ENCODE data around the gene UGGT1.
A peak's percentile ranks its signal among the peaks of the same experiment; 100 is the strongest.

The UGGT1 gene, protein sequence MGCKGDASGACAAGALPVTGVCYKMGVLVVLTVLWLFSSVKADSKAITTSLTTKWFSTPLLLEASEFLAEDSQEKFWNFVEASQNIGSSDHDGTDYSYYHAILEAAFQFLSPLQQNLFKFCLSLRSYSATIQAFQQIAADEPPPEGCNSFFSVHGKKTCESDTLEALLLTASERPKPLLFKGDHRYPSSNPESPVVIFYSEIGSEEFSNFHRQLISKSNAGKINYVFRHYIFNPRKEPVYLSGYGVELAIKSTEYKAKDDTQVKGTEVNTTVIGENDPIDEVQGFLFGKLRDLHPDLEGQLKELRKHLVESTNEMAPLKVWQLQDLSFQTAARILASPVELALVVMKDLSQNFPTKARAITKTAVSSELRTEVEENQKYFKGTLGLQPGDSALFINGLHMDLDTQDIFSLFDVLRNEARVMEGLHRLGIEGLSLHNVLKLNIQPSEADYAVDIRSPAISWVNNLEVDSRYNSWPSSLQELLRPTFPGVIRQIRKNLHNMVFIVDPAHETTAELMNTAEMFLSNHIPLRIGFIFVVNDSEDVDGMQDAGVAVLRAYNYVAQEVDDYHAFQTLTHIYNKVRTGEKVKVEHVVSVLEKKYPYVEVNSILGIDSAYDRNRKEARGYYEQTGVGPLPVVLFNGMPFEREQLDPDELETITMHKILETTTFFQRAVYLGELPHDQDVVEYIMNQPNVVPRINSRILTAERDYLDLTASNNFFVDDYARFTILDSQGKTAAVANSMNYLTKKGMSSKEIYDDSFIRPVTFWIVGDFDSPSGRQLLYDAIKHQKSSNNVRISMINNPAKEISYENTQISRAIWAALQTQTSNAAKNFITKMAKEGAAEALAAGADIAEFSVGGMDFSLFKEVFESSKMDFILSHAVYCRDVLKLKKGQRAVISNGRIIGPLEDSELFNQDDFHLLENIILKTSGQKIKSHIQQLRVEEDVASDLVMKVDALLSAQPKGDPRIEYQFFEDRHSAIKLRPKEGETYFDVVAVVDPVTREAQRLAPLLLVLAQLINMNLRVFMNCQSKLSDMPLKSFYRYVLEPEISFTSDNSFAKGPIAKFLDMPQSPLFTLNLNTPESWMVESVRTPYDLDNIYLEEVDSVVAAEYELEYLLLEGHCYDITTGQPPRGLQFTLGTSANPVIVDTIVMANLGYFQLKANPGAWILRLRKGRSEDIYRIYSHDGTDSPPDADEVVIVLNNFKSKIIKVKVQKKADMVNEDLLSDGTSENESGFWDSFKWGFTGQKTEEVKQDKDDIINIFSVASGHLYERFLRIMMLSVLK (N-terminal part only)

DNA sequence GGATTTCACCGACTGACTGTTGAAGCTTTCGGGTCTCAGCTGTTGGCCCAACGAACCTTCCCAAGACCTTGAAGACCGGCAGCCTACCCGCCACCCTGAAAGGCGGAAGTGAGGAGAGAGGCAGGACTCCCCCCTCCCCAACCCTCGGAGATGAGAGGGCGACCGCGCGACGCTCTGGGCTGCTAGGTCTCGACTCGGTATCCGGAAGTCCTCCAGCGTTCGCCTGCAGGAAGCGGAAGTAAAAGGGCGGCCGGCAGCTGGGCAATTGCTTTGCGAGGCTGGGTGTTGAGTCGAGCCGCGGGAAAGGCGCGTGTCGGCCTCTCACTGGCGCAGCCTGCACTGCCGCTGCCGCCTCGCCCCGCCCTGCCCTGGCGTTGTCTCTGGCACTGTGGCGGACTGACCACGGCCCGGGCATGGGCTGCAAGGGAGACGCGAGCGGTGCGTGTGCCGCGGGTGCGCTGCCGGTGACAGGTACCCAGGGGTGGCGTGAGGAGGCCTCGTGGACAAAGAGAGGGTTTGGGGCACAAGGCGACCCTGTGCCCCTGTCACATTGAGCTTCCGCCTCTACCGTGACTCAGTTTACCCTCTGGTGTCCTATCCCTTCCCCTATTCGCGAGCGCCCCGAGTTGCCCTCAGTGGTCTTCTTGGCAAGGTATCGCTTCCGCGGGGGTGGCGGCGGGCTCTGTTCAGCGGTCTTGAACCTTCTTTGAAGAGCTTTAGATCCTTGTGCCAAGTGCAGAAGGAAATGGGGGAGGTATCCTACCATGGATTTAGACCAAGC is at the start of gene UGGT1:
Gene UGGT1, plus strand, starts transcription at position 256 of the 781 bp plus-strand sequence. Its CDS starts 158 bp downstream, at position 414.
- DNase-seq, result peak; percentile 77 to 97

DNA sequence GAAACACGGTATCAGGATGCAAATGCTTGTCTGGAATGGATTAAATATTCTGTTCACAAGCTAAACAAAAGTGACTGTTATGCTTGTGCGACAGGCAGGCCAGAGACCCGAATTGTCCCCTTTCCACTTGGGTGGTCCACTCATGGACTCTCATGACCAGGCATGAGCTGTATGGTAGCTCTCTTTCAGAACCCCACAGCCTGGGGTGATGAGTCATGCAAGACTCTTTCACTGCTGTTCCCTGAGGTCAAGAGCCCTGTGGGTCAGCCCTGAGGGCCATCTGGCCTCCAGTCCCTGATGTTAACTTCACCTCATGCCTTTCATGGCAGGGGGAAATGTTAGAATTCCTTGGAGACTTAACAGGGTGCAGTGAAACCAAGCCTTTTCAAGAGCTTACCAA is 49.4 kb upstream of the UGGT1 start:
- no peak for DNase-seq

DNA sequence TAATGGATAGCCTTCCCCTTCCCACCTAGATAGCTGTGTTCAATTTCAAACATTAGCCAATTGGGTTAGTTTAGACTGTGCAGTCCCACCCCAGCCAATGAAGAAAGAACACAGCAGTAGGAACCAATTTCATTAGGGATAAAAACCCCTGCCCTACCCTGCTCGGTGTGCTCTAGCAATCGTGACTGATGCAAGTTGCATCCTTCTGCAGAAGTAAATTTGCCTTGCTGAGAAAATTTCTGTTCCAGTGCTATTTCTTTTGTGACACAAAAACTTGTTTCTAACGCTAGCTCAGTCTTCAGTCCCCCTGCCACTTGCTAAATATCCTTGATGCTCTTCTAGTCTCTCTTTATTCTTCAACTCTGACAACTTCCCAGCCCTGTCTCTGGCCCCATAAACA is 48.0 kb upstream of the UGGT1 start:
- no peak for DNase-seq

DNA sequence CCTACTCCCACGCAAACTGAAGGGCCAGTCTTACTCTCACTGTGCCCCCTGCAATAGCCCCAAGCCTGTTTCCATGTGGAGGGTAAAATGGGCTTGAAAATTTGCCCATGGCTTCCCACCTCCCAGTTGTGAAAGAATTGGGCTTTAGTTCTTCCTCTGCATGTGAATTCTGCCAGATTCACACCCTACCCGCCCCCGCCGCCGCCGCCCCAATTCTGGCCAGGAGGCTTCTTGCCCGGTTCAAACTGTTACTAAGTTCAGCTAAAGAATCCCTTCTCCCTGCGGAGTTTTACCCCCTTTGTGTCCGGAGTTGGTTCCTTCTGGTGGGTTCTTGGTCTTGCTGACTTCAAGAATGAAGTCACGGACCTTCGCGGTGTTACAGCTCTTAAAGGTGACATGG is 37.7 kb upstream of the UGGT1 start:
- DNase-seq, result no peak

DNA sequence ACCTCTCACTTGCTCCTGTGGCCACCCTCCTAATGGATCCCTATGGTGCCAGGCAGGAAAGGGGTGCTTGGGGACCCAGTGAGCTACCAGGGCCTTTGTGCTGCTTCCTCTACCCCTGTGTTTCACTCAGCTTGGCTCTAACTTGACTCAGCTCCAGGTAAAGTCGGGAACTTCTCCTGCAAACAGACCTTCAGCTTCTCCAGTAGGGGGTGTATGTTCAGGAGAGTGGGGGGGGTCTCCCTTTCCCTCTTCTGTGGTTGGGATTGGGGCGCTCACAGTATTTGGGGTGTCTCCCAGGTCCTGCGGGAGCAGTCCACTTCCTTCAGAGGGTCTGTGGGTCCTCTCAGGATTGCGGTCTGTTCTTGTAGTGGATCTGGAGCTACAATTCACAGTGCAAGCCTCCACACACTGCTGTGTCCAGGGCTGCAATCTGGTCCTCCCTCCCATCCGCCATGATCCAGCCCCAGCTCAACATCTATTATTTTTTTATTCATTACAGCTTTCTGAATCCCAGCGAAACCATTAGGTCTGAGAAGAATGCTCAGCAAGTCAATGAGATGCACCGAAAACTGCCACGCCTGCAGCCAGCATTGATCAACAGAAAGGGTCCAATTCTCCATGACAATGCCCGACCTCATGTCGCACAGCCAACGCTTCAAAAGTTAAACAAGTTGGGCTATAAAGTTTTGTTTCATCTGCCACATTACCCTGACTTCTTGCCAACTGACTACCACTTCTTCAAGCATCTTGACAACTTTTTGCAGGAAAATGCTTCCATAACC is 36.7 kb upstream of the UGGT1 start:
- DNase-seq, result no peak

DNA sequence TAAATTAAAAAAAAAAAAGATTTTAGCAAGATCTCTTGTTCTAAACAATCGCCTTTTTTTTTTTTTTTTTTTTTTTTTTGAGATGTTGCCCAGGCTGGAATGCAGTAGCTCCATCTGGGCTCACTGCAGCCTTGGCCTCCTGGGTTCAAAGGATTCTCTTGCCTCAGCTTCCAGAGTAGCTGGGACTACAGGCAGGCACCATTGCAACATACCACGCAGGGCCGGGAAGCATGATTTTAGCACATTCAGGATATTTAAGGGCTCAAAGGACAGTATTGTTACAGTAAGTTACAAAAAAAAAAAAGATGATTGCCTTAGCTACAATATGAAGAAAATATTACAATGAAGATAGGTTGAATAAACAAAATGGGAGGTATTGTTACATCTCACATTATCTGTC is 33.7 kb upstream of the UGGT1 start:
- no peak for DNase-seq

DNA sequence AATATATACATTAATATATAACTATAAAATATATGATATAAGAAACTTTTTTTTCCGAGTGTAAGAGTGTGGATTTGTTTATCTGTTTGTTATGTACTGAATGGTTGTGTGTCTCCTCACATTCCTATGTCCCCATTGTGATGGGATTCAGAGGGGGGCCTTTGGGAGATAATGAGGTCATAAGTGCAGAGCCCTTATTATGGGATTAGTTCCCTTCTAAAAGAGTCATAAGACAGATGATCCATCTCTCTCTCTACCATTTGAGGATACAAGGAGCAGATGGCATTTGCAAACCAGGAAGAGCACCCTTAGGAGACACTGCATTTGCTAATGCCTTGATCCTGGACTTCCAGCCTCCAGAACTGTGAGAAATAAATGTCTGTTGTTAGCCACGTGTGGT is 32.9 kb upstream of the UGGT1 start:
- DNase-seq, result no peak

DNA sequence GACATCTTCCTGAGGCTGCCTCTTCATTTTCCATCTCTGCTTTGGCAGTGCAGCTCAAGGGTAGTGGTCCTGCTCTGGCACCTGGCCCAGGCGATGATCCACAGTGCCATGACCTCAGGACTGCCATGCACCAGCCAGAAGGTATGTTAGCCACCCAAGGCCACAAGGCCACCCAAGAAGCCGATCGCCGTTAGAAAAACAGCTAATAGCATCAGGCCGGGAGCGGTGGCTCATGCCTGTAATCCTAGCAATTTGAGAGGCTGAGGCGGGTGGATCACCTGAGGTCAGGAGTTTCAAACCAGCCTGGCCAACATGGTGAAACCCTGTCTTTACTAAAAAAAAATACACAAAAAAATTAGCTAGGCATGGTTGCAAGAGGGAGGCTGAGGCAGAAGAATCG is 28.4 kb upstream of the UGGT1 start:
- DNase-seq, result no peak

DNA sequence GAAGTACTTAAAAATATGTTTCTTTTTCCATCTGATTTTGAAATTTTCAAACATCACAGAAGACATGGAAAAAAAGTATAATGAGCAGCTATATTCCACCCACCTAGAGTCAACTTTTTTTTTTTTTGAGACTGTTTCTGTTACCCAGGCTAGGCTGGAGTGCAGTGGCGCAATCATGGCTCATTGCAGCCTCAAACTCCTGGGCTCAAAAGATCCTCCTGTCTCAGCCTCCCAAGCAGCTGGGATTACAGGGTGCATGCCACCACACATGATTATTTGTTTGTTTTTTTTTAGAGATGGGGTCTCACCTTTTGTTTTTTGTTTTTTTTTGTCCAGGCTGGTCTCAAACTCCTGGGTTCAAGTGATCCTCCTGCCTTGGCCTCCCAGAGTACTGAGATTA is 26.6 kb upstream of the UGGT1 start:
- DNase-seq, result no peak

DNA sequence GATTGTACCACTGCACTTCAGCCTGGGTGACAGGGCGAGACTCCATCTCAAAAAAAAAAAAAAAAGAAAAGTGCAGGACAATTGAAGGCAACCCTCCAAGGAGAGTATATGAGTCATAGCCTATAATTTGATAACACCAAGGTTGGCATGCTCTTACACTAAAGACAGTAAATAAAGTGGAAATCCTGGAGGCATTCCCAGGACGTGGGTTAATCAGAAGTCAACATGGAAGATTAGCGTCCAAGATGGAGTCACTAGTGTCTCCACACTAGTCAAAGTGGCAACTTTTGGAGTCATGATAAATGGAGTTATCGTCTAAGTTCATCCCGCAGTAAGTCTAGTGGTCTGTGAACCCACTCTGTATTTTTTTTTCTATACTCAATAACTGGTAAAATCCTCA is 21.2 kb upstream of the UGGT1 start:
- DNase-seq, result no peak

DNA sequence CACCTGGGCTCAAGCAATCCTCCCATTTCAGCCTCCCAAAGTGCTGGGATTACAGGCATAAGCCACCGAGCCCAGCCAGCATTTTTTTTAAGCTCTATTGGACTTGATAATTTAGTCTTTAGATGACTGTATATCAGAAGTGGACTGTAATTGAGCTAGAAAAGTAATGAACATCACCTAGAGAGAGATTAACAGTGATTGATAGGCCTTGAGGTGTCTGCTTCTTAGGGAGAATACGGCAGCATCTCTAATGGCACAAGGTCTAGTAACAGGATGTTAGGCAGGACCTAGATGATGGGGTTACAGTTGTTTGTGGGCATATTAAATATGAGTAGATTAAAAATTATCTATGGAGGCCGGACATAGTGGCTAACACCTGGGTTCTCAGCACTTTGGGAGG is 17.7 kb upstream of the UGGT1 start:
- DNase-seq, result no peak

DNA sequence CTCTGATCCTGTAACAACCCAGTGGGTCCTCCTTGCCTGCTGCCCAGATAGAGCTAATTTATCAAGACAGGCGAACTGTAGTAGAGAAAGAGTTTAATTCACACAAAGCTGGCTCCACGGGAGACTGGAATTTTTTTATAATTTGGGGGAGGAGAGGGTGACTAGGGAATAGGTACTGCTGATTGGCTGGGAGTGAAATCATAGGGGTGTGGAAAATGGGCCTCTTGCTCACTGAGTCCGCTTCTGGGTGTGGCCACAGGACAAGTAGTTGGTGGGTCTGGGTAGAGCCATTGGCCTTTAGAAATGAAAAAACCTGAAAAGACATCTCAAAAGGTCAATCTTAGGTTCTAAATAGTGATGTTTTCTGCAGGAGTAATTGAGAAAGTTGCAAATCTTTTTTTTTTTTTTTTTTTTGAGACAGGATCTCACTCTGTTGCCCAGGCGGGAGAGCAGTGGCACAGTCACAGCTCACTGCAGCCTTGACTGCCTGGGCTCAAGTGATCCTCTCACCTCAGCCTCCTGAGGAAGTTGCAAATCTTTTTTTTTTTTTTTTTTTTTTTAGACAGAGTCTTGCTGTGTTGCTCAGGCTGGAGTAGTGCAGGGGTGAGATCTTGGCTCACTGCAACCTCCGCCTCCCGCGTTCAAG is 14.4 kb upstream of the UGGT1 start:
- no peak for DNase-seq

DNA sequence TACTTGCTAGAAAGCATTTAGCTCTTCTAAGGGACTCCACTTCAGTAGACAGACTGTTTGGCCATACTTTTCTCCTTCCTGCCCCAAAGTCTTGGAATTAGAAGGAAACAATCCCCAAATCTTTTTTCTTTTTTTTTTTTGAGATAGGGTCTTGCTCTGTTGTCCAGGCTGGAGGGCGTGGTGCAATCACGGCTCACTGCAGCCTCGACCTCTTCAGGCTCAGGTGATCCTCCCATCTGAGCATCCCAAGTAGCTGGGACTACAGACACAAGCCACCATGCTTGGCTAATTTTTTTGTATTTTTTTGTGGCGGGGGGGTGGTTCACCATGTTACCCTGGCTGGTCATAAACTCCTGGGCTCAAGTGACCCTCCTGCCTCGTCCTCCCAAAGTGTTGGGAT is 6.2 kb upstream of the UGGT1 start:
- no peak for DNase-seq

DNA sequence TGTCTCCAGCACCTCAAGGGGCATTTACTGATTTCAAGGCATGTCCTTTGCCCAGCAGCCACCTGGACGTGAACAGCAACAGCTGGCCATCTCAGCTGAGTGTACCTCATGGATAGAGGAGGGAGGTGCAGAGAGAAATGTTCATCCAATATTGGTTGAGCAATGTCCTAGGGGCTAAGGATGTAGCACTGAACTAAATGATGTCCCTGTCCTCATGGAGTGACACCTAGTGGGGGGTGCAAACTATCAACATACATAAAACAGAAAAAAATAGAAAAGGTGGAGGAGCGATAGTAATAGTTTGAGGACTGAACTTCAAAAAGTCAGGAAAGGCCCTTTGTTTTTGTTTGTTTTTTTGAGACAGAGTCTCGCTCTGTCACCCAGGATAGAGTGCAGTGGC is 4.8 kb upstream of the UGGT1 start:
- DNase-seq, result no peak

DNA sequence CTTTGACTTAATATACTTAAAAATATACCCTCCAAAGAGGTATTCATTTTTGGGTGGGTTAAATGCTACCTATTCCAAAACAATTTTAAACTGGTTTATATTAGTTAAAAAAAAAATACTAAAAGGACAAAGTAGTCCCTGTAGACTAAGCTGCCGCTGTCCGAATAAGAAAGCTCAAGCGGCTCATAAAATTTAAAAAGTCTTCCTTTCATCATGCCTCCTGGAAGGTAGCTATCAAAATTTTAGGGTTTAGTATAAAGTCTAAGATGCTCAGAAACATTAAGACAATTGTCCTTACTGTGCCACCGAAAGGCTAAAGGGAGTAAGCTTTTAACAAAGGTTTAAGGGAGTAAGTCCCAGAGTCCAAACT is 440 bp upstream of the UGGT1 start:
- no peak for DNase-seq

DNA sequence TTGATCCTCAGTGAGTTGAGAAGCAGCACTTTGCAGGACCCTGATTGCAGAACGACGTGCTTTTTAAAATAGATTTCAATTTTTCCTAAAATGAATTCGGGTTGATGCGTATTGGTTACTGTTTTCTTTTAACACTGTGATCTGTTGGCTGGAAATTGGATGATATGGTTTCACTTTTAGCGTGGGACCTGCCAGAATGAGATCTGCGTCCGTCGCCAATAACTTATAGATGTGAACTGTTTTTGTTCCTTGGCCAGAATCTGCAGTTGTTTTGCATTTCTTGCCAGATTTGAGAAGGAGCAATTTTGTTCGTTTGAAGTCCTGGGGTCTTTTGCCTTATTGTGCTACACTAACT is 703 bp downstream of the UGGT1 start:
- peak in 1 of 2 donors; percentile 18 for DNase-seq

DNA sequence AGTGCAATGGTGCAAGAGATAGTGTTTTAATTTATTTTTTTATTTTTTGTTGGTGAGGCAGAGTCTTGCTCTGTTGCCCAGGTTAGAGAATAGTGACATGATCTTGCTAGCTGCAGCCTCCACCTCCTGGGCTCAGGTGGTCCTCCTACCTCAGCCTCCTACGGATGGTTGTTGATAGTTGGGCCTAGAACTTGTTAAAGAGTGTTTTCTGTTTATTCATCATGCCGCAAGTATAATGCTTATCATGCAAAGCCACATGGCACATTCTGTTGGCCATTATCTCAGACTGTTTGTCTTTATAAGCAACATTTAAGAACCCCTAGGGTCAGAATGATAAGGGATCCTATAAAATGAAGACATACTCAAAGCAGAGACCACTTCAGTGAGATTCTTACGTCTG is 1.7 kb downstream of the UGGT1 start:
- DNase-seq, result no peak

DNA sequence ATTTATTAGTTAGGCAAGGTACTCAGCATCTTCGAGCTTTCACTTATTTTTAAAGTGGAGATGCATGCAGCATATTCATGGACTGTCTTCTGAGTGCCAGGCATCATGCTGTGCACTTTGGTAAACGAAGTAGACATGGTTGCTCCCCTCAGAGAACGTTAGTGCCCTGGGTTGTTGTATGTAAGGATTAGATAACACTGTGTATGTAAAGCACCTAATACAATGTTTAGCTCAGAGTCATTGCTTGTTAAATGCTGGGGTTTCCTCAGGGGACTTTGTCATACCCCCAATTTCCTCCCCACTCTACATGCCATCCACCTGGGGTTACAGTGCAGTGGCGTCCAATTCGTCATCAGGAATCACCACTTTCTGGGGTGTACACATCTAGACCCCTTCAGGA is 2.8 kb downstream of the UGGT1 start:
- no peak for DNase-seq

DNA sequence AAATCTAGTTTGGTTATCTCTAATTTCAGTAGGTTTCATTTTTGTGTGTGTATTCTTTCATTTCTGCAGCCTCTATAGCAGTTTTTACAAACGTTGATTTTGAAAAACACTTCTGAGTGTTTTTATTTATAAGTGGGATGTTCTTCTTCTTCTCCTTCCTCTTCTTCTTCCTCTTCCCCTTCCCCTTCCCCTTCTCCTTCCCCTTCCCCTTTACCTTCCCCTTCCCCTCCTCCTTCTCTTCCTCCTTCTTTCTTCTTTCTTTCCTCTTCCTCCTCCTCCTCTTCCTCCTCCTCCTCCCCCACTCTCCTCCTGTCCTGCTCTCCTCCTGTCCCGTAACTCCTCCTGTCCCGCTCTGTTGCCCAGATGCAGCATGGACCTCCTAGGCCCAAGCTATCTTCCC is 4.2 kb downstream of the UGGT1 start:
- no peak for DNase-seq

DNA sequence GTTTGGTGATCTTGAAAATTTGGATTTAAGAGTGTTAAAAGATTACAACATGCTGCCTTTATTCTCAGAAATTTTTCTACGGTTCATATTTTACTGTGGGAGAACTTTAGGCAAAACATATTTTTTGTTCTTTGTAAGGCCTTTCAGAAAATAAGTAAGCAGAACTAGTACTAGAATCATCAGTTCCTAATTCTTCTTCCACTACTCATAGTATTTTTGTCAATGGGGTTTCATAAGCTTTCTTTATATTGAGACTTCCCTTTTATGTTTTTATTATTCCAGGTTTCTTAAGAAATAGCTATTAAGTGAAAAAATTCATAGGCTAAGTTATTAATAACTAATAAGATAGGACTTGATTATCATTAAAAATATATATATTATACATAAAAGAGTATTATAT is 12.4 kb downstream of the UGGT1 start:
- DNase-seq, result no peak

DNA sequence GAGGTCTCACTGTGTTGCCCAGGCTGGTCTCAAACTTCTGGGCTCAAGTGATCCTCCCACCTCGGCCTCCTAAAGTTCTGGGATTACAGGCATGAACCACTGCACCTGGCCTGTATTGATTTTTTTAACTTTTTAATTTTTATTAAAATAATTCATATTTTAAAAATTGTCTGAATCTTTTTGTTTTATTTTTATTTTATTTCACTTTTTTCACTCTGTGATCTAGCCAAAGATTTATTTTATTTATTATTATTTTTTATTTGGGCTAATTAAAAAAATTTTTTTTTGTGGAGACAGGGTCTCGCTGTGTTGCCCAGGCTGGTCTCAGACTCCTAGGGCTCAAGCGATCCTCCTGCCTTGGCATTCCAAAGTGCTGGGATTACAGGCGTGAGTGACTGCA is 14.1 kb downstream of the UGGT1 start:
- DNase-seq, result no peak
